Upper lobe of left lung (tissue), 4 donors: ENCODE data around the gene NCCRP1.

ENCODE experiments used
- POLR2A ChIP-seq, 4 donors: fragments of 450-650 bp; IDR thresholded peaks; one replicate each; pipeline ENCODE4 v1.5.1; 2016 to 2017; ENCODE audit warnings: antibody characterized with exemption in 4 of 4, mild to moderate bottlenecking in 2 of 4
- TF ChIP-seq, protein P1 (sequence below), 6 experiments: fragments of 450-650 bp in 4 of 6; fragments of 200-600 bp in 2 of 6; sonication (generic) in 2 of 6; IDR thresholded peaks; one replicate each; pipeline ENCODE4 v1.5.1; 2016 to 2019; ENCODE audit warnings: antibody characterized with exemption in 6 of 6

DNA sequence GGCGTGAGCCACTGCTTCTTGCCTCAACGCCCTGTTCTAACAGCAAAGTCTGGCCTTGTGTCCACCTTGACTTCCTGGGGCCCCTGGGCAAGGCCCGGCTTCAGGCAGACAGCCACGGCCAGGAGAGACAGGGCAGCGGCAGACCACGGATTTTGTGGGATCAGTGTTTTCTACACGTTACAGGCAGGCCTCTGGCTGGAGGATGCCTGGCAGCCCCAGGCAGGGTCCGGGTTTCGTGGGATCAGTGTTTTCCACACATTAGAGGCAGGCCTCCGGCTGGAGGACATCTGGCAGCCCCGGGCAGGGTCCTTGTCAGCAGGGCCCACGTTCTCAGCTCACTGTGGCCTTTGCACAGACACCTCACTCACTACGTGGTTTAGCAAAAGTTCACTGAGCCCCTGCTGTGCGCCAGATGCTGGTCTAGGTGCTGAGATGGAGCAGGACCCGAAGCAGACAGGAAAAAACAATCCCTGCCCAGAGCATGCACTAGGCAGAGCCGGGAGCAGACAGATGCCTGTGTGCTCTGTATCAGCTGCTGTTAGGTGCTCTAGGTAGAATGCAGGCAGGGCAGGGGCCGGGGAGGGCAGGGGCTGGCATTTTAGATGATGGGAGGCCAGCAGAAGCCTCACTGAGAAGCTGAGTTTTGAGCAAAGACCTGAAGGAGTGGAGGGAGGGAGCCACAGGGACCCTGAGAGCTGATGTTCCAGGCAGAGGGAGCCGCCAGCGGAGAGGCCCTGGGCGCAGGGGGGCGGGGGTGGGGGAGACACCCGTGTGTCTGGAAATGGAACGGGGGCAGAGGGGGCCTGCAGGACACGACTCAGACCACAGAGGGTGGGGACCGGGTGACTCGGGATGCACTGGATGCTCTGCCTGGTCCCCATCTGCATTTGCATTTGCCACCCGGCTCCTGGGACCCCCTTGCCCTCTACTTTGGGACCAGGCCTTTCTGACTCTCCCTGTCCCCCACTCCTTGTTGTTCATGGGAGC lies 25.0 kb upstream of the NCCRP1 start:
- TF ChIP-seq, protein P1, sequence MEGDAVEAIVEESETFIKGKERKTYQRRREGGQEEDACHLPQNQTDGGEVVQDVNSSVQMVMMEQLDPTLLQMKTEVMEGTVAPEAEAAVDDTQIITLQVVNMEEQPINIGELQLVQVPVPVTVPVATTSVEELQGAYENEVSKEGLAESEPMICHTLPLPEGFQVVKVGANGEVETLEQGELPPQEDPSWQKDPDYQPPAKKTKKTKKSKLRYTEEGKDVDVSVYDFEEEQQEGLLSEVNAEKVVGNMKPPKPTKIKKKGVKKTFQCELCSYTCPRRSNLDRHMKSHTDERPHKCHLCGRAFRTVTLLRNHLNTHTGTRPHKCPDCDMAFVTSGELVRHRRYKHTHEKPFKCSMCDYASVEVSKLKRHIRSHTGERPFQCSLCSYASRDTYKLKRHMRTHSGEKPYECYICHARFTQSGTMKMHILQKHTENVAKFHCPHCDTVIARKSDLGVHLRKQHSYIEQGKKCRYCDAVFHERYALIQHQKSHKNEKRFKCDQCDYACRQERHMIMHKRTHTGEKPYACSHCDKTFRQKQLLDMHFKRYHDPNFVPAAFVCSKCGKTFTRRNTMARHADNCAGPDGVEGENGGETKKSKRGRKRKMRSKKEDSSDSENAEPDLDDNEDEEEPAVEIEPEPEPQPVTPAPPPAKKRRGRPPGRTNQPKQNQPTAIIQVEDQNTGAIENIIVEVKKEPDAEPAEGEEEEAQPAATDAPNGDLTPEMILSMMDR (IDR thresholded peaks at IDR 0.05): no peak
- no peak for TF ChIP-seq POLR2A (IDR thresholded peaks at IDR 0.05)
